ENCODE data around the gene SNX9.
"Not testable (repeated sequence)": the region's sequence is repeated elsewhere in the genome, so short reads cannot be mapped to it uniquely, and the experiment has no call there.

SNX9 gene

GRCh38 chr6:157935786-157936185, 112.7 kb downstream of the SNX9 start:
- no peaks in the 10 kb centered on the region for H3K79me1 ChIP-seq (ENCODE audit: low read depth, low read length)
- no peak overlapping the region for H4K8ac ChIP-seq (ENCODE audit: low read depth, low read length)
- H3K9me3 ChIP-seq (replicated peaks in 1 of 2; ENCODE audit: control insufficient read depth in 2 of 2, insufficient read depth in 1 of 2, low read depth in 1 of 2, low read length in 2 of 2): no peaks in the 10 kb centered on the region
- no peak overlapping the region for H3K23ac ChIP-seq (ENCODE audit: low read depth, low read length, poor library complexity)
- H4K91ac ChIP-seq (ENCODE audit: low read depth, low read length, poor library complexity): no peak overlapping the region
- no peak overlapping the region for H3K14ac ChIP-seq (ENCODE audit: low read length)
- no peak overlapping the region for H3K4me3 ChIP-seq (ENCODE audit: low read length in 2 of 2)
- no CpG with 5 or more reads among the region's 2 CpGs for WGBS, 2 donors (ENCODE audit: extremely low coverage in 2 of 2, insufficient read length in 2 of 2, insufficient replicate concordance in 1 of 2)
- no peak overlapping the region for H3K4ac ChIP-seq (ENCODE audit: low read length)
- H3K27me3 ChIP-seq (ENCODE audit: control insufficient read depth in 3 of 3, insufficient read depth in 3 of 3, low read depth in 1 of 3, low read length in 3 of 3): no peaks in the 10 kb centered on the region
- H2BK5ac ChIP-seq (ENCODE audit: low read length): no peak overlapping the region
- H3K27ac ChIP-seq (replicated peaks; ENCODE audit: low read length): no peak overlapping the region
- H2BK15ac ChIP-seq (ENCODE audit: low read length): no peak overlapping the region
- no peak overlapping the region for H3K9ac ChIP-seq (ENCODE audit: low read depth, low read length, poor library complexity)
- H2AFZ ChIP-seq (ENCODE audit: low read length): no peak overlapping the region
- no peak overlapping the region for H3K4me2 ChIP-seq (ENCODE audit: insufficient read depth, low read length, poor library complexity, severe bottlenecking)
- no peaks in the 10 kb centered on the region for H3K4me1 ChIP-seq (ENCODE audit: control insufficient read depth in 2 of 2, insufficient read depth in 1 of 2, low read depth in 1 of 2, low read length in 2 of 2)
- peaks cover 15 to 94% of the 10 kb centered on the region in 2 donors for H3K36me3 ChIP-seq (replicated peaks in 1 of 2; ENCODE audit: control insufficient read depth in 2 of 2, insufficient read depth in 2 of 2, low read length in 2 of 2)
- no peak overlapping the region for H2AK5ac ChIP-seq (ENCODE audit: low read depth, low read length)
- H3K18ac ChIP-seq (ENCODE audit: low read length): no peak overlapping the region
- no peak overlapping the region for H2BK12ac ChIP-seq (ENCODE audit: low read length)
- DNase-seq (ENCODE audit: low spot score): no peak
- no peak overlapping the region for H2BK120ac ChIP-seq (ENCODE audit: low read depth, low read length)

DNA sequence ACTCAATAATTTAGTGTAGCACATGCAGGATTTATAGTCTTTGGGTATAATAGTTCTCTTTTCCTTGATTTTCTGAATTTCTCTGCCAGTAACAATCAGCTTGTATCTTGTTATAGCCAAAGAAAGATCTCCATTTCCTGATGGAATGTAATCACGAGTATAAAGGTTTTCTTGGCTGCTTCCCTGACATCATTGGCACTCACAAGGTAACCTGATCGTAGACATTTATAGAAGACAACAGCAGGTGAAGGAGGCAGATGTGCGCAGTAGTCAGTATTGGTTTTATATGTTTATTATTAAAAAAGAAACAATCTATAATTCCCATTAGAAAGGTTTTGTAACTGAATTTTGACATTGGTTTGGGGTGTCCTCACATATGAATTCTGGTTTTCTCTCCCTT, 114.3 kb downstream of the SNX9 start:
- WGBS, 2 donors (ENCODE audit: extremely low coverage in 2 of 2, insufficient read length in 2 of 2, insufficient replicate concordance in 1 of 2): no CpG with 5 or more reads among the region's 3 CpGs
- Histone ChIP-seq H3K9ac (ENCODE audit: low read depth, low read length, poor library complexity) (no peak overlapping the region), H2BK5ac (ENCODE audit: low read length) (no peak overlapping the region), H3K18ac (ENCODE audit: low read length) (no peak overlapping the region), H3K4ac (ENCODE audit: low read length) (no peak overlapping the region), H3K4me1 (ENCODE audit: control insufficient read depth in 2 of 2, insufficient read depth in 1 of 2, low read depth in 1 of 2, low read length in 2 of 2) (no peaks in the 10 kb centered on the region), H3K9me3 (replicated peaks in 1 of 2; ENCODE audit: control insufficient read depth in 2 of 2, insufficient read depth in 1 of 2, low read depth in 1 of 2, low read length in 2 of 2) (no peaks in the 10 kb centered on the region), H3K27me3 (ENCODE audit: control insufficient read depth in 3 of 3, insufficient read depth in 3 of 3, low read depth in 1 of 3, low read length in 3 of 3) (no peaks in the 10 kb centered on the region), H3K79me1 (ENCODE audit: low read depth, low read length) (no peaks in the 10 kb centered on the region), H2BK15ac (ENCODE audit: low read length) (no peak overlapping the region), H3K36me3 (replicated peaks in 1 of 2; ENCODE audit: control insufficient read depth in 2 of 2, insufficient read depth in 2 of 2, low read length in 2 of 2) (peaks cover 14 to 95% of the 10 kb centered on the region in 2 donors), H4K8ac (ENCODE audit: low read depth, low read length) (no peak overlapping the region), H3K4me2 (ENCODE audit: insufficient read depth, low read length, poor library complexity, severe bottlenecking) (no peak overlapping the region), H3K4me3 (ENCODE audit: low read length in 2 of 2) (no peak overlapping the region), H2AFZ (ENCODE audit: low read length) (no peak overlapping the region), H2BK120ac (ENCODE audit: low read depth, low read length) (no peak overlapping the region), H4K91ac (ENCODE audit: low read depth, low read length, poor library complexity) (no peak overlapping the region), H3K27ac (replicated peaks; ENCODE audit: low read length) (no peak overlapping the region), H2AK5ac (ENCODE audit: low read depth, low read length) (no peak overlapping the region), H2BK12ac (ENCODE audit: low read length) (no peak overlapping the region), H3K14ac (ENCODE audit: low read length) (no peak overlapping the region), H3K23ac (ENCODE audit: low read depth, low read length, poor library complexity) (no peak overlapping the region)
- no peak for DNase-seq (ENCODE audit: low spot score)

DNA sequence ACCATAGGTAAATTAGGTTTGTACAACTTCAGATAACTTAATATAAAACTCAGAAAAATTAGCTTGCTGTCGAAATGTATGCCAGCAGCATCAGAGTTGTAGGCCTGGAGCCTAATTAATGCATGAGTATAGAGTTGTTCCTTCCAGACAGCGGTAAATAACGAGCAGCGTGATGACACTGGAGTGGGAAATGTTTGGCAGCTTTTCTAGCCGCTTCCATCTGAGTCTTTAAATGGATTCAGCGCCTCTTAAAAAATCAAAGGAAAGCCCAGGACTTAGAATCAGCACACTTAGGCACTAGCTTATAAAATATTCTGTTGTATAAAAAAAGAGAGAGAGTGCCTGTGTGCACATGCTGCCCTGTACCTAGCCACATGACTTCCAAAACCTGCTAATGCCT, 114.9 kb downstream of the SNX9 start:
- H2BK12ac ChIP-seq (ENCODE audit: low read length): no peak overlapping the region
- no peak overlapping the region for H4K8ac ChIP-seq (ENCODE audit: low read depth, low read length)
- H3K14ac ChIP-seq (ENCODE audit: low read length): no peak overlapping the region
- H2BK15ac ChIP-seq (ENCODE audit: low read length): no peak overlapping the region
- no peak overlapping the region for H3K4me3 ChIP-seq (ENCODE audit: low read length in 2 of 2)
- H2BK5ac ChIP-seq (ENCODE audit: low read length): no peak overlapping the region
- no peaks in the 10 kb centered on the region for H3K4me1 ChIP-seq (ENCODE audit: control insufficient read depth in 2 of 2, insufficient read depth in 1 of 2, low read depth in 1 of 2, low read length in 2 of 2)
- no peaks in the 10 kb centered on the region for H3K27me3 ChIP-seq (ENCODE audit: control insufficient read depth in 3 of 3, insufficient read depth in 3 of 3, low read depth in 1 of 3, low read length in 3 of 3)
- no peak overlapping the region for H2AFZ ChIP-seq (ENCODE audit: low read length)
- no peak overlapping the region for H3K27ac ChIP-seq (replicated peaks; ENCODE audit: low read length)
- no peaks in the 10 kb centered on the region for H3K79me1 ChIP-seq (ENCODE audit: low read depth, low read length)
- no peak overlapping the region for H3K18ac ChIP-seq (ENCODE audit: low read length)
- H2AK5ac ChIP-seq (ENCODE audit: low read depth, low read length): no peak overlapping the region
- H3K9ac ChIP-seq (ENCODE audit: low read depth, low read length, poor library complexity): no peak overlapping the region
- peaks cover 17 to 95% of the 10 kb centered on the region in 2 donors for H3K36me3 ChIP-seq (replicated peaks in 1 of 2; ENCODE audit: control insufficient read depth in 2 of 2, insufficient read depth in 2 of 2, low read length in 2 of 2)
- no peak overlapping the region for H3K23ac ChIP-seq (ENCODE audit: low read depth, low read length, poor library complexity)
- no CpG with 5 or more reads among the region's 6 CpGs for WGBS, 2 donors (ENCODE audit: extremely low coverage in 2 of 2, insufficient read length in 2 of 2, insufficient replicate concordance in 1 of 2)
- H2BK120ac ChIP-seq (ENCODE audit: low read depth, low read length): no peak overlapping the region
- no peak overlapping the region for H4K91ac ChIP-seq (ENCODE audit: low read depth, low read length, poor library complexity)
- no peak overlapping the region for H3K4ac ChIP-seq (ENCODE audit: low read length)
- H3K9me3 ChIP-seq (replicated peaks in 1 of 2; ENCODE audit: control insufficient read depth in 2 of 2, insufficient read depth in 1 of 2, low read depth in 1 of 2, low read length in 2 of 2): no peaks in the 10 kb centered on the region
- H3K4me2 ChIP-seq (ENCODE audit: insufficient read depth, low read length, poor library complexity, severe bottlenecking): no peak overlapping the region
- no peak for DNase-seq (ENCODE audit: low spot score)

DNA sequence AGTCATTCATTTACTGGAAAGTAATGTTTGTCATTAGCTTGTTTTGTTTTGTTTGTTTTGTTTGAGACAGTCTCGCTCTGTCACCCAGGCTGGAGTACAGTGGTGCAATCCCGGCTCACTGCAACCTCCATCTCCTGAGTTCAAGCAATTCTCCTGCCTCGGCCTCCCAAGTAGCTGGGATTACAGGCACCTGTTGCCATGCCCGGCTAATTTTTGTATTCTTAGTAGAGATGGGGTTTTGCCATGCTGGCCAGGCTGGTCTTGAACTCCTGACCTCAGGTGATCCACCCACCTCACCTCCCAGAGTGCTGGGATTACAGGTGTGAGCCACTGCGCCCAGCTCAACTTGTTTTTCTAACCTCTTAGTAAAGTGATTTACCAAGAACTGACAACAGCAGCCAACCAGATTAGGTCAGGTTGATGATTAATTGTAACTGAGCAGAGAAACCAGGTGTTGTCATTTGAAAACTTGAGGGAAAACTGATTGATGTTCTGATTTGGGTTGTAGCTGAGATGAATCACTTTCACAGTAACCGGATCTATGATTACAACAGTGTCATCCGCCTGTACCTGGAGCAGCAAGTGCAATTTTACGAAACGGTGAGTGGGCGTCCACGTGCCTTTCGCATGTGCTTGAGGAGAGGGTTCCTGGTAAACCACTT, 117.5 kb downstream of the SNX9 start:
- H4K8ac ChIP-seq (ENCODE audit: low read depth, low read length); H3K4me1 ChIP-seq (ENCODE audit: control insufficient read depth in 2 of 2, insufficient read depth in 1 of 2, low read depth in 1 of 2, low read length in 2 of 2); H3K9me3 ChIP-seq (replicated peaks in 1 of 2; ENCODE audit: control insufficient read depth in 2 of 2, insufficient read depth in 1 of 2, low read depth in 1 of 2, low read length in 2 of 2); H3K4ac ChIP-seq (ENCODE audit: low read length); H2AFZ ChIP-seq (ENCODE audit: low read length); H3K18ac ChIP-seq (ENCODE audit: low read length); H3K4me2 ChIP-seq (ENCODE audit: insufficient read depth, low read length, poor library complexity, severe bottlenecking); H3K79me1 ChIP-seq (ENCODE audit: low read depth, low read length); DNase-seq (ENCODE audit: low spot score); H3K27me3 ChIP-seq (ENCODE audit: control insufficient read depth in 3 of 3, insufficient read depth in 3 of 3, low read depth in 1 of 3, low read length in 3 of 3); H3K9ac ChIP-seq (ENCODE audit: low read depth, low read length, poor library complexity); H2AK5ac ChIP-seq (ENCODE audit: low read depth, low read length); H4K91ac ChIP-seq (ENCODE audit: low read depth, low read length, poor library complexity); H3K4me3 ChIP-seq (ENCODE audit: low read length in 2 of 2); H2BK5ac ChIP-seq (ENCODE audit: low read length); H3K14ac ChIP-seq (ENCODE audit: low read length); H2BK120ac ChIP-seq (ENCODE audit: low read depth, low read length); H3K23ac ChIP-seq (ENCODE audit: low read depth, low read length, poor library complexity); H2BK12ac ChIP-seq (ENCODE audit: low read length); H2BK15ac ChIP-seq (ENCODE audit: low read length); H3K27ac ChIP-seq (replicated peaks; ENCODE audit: low read length): not testable (repeated sequence)
- WGBS, 2 donors (ENCODE audit: extremely low coverage in 2 of 2, insufficient read length in 2 of 2, insufficient replicate concordance in 1 of 2): no CpG with 5 or more reads among the region's 12 CpGs
- H3K36me3 ChIP-seq (replicated peaks in 1 of 2; ENCODE audit: control insufficient read depth in 2 of 2, insufficient read depth in 2 of 2, low read length in 2 of 2): peaks cover 23 to 94% of the 10 kb centered on the region in 2 donors

All from neuronal stem cell (in vitro differentiated cells).